HG02840 (cell line): ENCODE measurements around the gene SARS1.

ENCODE experiments used
- ATAC-seq: cut with Tn5 transposase; IDR thresholded peaks from one replicate; pipeline ENCODE4 v1.9.1; 2021; ENCODE audit warnings: mild to moderate bottlenecking, moderate library complexity, moderate number of reproducible peaks; ENCODE audit not compliant: unreplicated experiment, low FRiP score

Gene SARS1

DNA sequence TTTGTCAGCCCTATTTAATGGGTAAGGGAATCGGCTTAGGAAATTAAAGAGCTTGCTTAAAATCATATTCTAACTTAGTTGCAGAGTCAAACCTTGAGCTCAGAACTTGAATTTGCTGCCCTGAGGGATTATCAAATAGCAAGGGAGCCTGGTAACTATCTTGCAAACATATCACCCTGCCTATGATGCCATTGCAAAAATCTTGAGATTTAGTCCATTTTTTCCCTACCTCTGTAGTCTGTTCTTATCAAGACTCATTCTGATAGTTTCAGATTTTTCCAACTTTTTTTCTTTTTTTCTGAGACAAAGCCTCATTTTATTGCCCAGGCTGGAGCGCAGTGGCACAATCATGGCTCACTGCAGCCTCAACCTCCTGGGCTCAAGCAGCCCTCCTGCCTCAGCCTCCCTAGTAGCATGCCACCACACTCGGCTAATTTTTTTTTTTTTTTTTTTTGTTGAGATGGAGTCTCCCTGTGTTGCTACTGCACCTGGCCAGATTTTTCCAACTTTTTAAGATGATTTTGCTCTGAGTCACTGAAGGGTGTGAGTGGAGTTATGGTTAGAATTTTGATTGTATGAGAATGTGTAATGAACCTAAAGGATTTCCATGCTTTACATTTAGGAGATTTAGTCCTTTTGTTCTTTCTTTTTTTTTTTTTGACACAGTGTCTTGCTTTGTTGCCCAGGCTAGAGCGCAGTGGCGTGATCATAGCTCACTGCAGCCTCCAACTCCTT lies 12.2 kb downstream of the SARS1 start:
- ATAC-seq = no peak

DNA sequence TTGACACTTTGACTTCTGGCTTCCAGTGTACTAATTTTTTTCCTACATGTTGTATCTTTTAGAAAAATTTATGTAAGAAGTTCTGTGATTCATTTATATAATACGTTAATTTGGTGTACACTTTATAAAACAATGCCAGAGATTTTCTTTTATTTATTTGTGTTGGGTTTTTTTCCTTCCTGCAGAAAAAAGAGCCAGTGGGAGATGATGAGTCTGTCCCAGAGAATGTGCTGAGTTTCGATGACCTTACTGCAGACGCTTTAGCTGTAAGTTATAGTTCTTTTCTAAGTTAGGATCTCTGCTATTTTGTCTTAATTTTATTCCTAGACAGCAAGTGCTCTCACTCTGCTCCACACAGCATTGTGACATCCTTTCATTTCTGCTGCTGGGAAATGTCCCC lies 14.4 kb downstream of the SARS1 start:
- no peak for ATAC-seq

DNA sequence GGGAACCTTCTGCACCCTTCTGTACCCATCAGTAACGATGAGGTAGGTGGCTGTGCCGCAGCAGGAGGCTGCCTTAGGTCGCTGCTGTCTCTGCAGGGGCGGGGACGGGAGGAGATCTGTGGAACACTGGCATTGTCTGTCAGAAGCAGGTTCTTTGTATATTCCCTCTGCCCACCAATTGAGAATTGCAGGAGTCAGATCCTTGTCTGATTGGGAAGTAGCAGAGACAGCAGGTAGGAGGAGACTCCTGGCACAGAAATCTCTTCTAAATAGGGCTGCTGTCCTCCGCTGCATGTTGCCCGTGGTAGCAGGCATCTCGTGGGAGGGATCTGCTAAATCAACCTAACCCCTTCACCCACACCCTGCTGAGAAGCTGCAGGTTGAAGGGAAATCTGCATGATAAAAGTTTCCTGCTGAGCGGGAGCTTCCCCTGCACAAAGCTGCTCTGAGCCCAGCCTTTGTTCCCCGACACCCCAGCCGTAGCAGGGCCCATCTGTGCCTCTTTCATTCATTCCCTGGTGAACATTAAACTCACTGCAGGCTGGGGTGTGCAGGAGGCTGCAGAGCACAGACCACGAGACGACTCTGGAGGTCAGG lies 15.9 kb downstream of the SARS1 start:
- ATAC-seq = no peak

DNA sequence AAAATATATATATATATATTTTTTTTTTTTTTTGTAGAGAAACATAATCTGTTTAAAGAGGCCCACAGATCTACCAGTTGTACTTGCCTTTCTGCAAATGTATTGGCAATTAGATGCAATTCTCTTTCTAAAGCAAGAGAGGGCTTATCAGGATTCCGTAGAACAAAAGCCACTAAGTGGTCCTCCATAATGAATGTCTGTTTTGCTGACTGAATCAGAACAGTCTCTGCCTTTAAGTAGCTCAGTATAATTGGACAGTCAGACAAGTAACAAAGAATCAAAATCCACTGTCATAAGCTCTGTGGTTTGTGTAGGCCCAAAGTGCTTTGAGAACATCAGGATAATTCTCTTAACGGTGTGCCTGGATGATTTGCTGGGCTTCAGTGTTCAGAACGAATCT lies 17.3 kb downstream of the SARS1 start:
- no peak for ATAC-seq

DNA sequence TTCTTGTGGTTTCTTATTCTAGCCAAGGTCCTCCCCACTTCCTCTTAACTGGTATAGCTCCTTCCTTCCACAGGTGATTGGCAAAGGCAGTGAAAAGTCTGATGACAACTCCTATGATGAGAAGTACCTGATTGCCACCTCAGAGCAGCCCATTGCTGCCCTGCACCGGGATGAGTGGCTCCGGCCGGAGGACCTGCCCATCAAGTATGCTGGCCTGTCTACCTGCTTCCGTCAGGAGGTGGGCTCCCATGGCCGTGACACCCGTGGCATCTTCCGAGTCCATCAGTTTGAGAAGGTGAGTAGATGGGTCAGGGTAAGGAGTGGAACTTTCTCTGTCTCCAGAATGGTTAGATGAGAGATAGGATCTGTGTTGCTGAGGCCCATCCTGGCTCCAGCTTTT lies 21.4 kb downstream of the SARS1 start:
- ATAC-seq = no peak

DNA sequence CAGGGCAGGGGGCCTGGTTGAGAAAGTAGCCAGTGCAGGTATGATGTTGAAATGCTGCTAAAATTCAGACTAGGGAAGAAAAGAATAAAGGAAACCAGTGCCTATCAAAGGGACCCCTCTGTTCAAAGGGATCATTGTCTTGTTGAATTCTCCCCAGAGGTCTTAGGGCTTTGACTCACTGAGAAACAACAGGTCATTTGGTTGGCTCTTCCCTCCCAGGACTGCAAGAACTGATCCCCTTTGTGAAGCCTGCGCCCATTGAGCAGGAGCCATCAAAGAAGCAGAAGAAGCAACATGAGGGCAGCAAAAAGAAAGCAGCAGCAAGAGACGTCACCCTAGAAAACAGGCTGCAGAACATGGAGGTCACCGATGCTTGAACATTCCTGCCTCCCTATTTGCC lies 23.8 kb downstream of the SARS1 start:
- no peak for ATAC-seq

DNA sequence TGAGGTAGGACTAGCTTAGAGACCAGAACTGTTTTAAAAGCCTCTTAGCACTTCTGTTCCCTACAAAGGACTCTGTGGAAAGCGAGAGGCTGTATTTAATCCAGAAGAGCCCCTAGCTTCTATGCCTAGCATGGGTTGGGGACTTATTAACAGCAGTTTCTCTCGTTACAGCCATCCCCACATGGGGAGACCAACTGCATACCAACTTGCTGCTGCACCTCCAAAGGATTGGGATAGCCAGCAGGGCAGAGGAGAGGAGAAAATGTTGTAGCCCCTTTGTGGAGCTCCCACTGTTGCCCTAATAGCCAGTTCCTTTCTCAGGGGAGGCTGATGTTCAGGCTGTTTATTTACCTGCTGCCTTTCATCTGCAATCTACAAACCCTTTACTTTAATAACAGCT lies 24.7 kb downstream of the SARS1 start:
- no peak for ATAC-seq

DNA sequence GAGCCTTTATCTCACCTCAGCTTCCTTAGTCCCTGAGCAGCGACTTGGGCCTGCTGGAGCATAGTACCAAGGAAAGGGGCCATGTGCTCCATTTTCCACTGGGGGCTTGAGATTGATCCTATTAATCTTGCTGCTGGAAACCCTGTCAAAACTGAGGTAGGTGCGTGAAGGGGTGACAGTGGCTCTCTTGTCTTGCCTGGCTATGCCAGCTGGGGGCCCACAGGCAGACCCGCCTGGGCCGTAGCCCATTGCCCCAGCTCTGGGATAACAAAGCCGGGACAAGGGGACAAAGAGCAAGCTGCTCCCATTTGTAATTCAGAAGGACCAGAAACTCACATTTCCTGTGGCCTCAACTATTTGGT lies 25.3 kb downstream of the SARS1 start:
- ATAC-seq = no peak

DNA sequence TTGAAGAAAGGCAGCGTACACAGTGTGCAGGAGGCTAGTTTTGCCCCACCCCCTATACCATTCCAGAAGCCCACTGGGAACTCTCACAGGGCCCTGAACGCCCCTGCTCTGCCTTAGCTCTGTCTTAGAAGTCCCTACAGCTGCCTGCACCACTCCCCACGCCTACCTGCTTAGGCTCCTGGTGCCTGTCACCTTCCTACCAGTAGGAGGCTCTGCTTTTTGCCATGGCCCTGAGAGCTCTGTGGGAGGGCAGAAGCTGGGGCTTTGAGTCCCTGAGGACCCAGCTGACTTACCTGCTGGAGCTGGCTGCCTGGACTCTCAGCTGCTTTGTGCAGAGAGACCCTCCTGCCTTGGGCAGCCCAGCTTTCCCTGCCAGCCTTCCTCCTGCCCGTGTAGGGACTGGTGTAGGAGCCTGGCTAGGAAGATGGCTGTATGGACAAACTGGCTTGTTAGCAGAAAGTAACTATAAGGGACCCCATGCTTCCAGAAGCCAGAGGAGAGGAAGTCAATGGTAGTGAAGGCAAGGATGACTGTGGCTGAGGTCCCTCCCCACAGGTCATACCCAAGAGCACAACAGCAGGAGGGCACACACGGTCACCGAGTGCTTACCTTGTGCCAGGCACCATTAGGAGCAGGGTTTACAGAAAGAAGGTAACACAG lies 25.8 kb downstream of the SARS1 start:
- no peak for ATAC-seq

DNA sequence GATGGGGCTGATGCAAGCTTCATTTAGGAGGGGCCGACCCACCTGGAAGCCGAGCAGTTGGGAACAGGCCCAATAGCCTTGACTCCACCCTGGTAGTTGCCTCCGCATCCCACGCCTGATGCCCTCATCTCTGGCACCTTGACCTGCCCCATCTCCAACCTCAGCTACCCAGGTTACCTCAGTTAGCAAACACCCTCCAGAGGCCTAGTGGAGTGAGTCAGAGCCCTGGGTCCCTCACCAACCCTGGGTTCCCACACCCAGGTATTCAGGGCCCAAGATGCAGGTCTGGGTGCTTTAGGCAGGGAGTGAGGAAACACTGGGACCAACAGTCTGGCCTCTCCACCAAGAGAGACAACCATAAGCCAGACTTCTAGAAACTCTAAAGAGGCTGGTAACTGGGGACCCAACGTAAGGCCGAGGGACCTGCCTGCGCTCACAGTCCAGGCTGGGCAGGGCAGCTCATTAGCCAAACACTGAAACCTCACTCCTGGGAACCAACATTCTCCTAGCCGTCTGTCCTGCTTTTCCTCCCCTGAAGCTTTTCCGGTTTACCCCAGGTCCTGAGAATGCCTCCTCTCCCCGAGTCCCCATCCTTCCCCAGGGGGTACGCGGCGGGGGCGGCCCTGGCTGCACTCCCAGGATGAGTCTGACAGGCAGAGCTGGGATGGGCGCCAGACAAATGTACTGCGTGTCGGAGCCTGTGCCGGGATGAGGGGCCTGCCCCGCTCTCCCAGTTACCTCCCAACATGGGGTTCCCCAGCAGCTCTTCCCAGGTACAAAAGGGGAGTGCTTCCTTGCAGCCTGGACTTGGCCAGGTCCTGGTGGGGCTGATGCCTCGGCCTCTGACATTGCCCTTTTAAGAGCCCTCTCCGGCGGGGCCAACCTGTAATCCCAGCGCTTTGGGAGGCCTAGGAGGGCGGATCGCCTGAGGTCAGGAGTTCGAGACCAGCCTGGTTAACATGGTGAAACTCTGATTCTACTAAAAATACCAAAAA lies 26.7 kb downstream of the SARS1 start:
- no peak for ATAC-seq

DNA sequence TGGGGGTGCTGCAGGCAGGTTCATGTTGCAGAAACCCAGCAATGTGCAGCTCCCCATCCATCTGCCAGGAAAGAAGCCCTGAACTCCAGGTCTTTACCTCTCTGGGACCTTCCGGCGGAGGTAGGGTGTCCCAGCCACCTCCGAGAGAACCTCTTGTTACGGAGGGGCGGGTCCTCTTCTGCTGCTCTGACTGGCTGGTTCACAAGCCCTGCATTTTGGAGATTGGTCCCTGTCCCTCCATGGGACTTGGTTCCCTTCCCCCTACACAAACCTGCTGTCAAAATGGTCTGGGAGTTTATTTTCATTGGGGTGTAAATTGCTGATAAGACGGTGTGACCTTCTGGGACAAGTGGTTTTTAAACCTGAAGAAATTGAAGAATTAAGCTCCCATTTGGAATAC lies 27.6 kb downstream of the SARS1 start:
- ATAC-seq = no peak

DNA sequence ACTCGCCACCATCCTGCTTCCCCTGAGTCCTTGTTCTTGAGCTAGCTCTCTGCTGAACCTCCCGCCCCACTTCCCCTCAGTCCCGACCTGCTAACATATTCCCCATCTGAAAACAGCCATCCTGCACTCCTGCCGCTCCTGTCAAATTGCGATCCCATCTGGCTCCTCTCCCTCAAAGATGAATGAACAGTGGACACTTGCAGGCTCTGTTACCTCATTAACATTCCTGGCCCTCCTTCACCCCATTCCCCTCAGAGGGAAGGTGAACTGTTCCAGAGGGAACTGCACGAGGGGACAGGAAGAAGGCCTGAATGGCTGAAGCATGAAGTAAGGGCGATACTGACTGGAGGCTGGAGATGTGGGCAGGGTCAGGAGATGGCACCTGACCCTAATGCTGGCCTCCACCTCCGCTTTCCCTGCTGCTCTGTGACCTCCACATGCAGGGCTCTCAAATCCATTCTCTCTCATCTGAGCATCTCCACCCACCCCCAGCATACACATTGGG lies 28.2 kb downstream of the SARS1 start:
- ATAC-seq = no peak

DNA sequence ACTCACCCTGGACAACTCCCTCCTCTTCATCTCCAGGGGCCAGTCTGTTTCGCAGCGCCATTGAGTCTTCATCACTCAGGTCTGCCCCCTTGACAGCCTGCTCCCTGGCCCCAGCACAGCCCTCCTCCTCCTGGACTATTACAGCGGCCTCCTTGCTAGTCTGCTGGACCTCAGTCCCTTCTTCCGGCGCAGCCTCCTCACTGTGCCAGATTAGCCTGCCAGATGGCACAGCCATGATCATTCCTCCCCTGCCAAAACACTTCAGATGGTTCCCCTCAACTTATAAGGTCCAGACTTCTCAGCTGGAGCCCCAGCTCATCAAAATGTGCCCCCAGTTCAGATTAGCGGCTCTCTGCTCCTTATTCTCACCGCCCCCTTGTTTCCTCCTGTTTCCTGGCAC lies 28.7 kb downstream of the SARS1 start:
- no peak for ATAC-seq

DNA sequence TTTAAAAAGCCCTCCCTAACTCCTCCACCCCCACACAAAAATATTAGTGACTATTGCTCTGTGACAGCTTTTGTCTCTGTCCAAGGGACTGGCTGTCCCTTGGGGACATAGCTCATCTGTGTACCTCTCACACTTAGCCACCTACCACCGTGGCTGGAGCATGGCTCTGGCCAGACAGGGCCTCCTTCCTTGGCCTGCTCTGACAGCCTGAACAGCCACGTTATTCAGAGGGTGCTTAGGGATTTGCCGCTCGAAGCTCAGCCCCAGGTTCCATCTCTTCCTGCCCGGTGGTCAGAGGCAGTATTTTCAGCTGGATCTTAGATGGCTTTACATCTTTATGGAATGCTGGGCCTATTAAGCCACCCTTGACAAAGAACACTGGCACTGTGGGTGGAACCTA lies 29.5 kb downstream of the SARS1 start:
- no peak for ATAC-seq

DNA sequence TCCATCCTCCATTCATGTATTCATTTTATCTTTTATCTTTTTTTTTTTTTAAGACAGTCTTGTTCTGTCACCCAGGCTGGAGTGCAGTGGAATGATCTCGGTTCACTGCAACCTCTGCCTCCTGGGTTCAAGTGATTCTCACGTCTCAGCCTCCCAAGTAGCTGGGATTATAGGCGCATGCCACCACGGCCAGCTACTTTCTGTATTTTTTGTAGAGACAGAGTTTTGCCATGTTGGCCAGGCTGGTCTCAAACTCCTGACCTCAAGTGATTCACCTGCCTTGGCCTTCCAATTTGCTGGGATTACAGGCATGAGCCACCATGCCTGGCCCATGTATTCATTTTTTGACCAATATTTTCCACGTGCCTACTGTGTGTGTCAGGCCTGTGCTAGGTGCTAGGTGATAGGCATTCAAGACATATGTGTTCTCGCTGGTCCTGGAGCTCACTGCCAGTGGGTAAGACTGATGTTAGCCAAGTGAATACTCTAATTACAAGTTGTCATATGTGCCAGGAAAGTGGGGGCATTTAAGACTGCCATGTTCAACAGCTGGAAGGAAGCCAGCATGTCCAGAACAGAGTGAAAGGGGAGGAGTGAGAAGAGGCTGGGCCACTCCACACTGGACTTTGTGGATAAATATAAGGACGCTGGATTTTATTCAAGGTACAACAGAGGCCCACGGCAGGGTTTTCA lies 30.3 kb downstream of the SARS1 start:
- no peak for ATAC-seq

DNA sequence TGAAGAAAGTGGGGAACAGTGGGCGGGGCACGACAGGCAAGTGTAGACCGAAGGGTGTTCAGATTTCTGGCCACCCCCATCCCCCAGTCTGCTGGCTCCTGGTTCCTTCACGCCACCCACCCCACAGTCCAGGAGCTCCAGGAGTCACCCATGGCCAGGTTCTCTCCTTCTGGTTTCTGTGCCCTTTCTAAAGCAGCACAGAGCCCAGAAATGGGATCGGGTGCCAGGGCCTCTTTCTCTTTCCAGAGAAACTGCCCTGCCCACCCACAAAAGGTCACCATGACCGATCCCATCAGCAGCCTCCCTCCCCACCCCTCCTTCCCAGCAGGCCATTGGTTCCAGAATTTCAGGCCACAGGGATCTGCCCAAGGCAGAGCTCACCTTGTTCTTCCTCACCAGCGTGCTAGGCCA lies 32.4 kb downstream of the SARS1 start:
- no peak for ATAC-seq

DNA sequence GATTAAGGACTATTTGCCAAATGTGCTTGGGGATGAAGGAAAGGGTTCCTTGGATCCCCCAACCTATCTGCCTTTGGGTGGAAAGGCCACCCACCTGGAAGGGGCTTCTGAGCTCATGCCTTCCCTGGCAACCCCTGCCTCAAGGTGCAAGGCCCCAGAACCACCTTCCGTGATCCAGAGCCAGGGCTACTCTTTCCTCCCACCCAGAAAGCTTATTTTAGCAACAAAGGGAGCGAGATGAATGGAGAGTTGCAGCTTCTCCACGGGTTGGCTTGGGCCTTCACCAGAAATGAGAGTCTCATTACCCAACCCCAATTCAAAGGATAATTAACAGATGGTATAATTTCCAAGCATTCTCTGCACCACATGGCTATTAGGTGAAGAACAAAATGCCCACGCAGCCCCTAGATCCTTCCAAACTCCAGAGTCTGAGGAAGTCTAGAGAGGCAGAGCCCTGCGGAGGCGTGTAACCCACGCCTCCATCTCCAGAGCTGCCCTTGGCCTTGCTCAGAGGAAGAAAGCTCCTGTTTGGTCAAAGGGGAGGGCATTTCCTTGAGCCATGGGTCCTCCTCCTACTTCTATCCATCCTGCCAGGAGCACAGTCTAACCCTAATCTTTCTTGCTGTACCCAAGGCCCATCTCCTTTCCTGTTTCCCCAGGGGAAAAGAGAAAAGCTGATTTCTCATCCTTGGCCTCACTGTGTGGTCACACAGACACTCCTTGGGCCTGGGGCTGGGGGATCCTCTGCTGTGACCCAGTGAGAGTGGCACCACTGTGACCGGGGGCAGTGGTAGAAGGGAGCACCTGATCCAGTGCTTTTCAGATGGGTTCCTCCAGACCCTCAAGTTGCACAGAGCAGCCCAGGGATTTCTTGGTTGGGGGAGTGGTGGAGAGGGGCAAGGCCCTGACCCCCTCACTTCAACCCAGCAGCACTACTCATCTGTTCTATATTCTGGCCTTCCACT lies 34.0 kb downstream of the SARS1 start:
- no peak for ATAC-seq

DNA sequence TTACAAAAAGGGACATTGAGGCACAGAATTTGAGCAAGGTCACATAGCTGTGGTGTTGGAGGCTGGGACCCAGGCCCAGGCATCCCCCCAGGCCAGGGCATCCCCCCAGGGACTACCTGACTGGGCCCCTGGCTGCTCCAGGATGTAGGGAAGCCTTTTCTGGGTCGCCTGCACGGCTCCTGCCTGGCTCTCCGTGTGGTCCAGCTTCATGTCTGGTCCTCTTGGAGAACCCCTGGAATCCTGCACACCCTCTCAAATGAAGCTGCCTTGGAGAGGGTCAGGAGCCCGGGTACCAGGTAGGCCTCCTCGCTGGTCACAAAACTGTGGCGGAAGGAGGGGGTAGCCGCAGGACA lies 34.7 kb downstream of the SARS1 start:
- ATAC-seq = no peak
